PC-9 (cell line): Measurements from ENCODE around the gene SPON1. TPM values are rescaled to one million over a fixed set of nuclear protein-coding genes. Genes with fewer than 3 reads are reported as not detected.
"Not testable (repeated sequence)": the region's sequence is repeated elsewhere in the genome, so short reads cannot be mapped to it uniquely, and the experiment has no call there.

ENCODE experiments used
- BruUV-seq: library from RNA; stranded (reverse); fragments of 400-500 nt; replicated peaks from 2 replicates; lab custom pipeline; 2021; lab: Mats Ljungman, UMichigan
- CTCF ChIA-PET: fragments of 300-600 bp; sonication (Branson Sonifier 250); formaldehyde crosslinking; loops from one replicate; lab custom pipeline; 2022; ENCODE audit warnings: antibody characterized with exemption; lab: Charles Lee
- POLR2A ChIA-PET: fragments of 300-600 bp; sonication (Branson Sonifier 250); formaldehyde crosslinking; loops from one replicate; lab custom pipeline; 2022; ENCODE audit warnings: antibody characterized with exemption; ENCODE audit not compliant: unreplicated experiment; lab: Charles Lee
- DNase-seq, 2 experiments: peaks; one replicate each; pipeline versions ENCODE4 v3.0.0 to v3.0.0-alpha.2; 2015 to 2022; ENCODE audit warnings: mixed read lengths in 1 of 2
- H2AFZ ChIP-seq: fragments of 200-600 bp; sonication (generic); 2 replicates; pipeline ENCODE4 v1.8.1; 2017; ENCODE audit warnings: antibody characterized with exemption
- H3F3A ChIP-seq: fragments of 200-600 bp; sonication (generic); 2 replicates; pipeline ENCODE4 v1.8.1; 2017; ENCODE audit warnings: antibody characterized with exemption, mild to moderate bottlenecking, low read depth; ENCODE audit not compliant: insufficient read depth
- H3K27ac ChIP-seq: fragments of 200-600 bp; sonication (generic); 2 replicates; pipeline ENCODE4 v1.6.1; 2016; ENCODE audit warnings: mixed run types
- H3K27me3 ChIP-seq: fragments of 200-600 bp; sonication (generic); 2 replicates; pipeline ENCODE4 v1.6.1; 2016; ENCODE audit warnings: low read depth, mixed run types; ENCODE audit not compliant: insufficient read depth
- H3K36me3 ChIP-seq: fragments of 200-600 bp; sonication (generic); 2 replicates; pipeline ENCODE4 v1.6.1; 2016; ENCODE audit warnings: low read depth, mixed run types
- H3K4me1 ChIP-seq: fragments of 200-600 bp; sonication (generic); replicated peaks from 2 replicates; pipeline ENCODE4 v1.6.1; 2016; ENCODE audit warnings: mixed run types; ENCODE audit not compliant: insufficient read depth
- H3K4me2 ChIP-seq: fragments of 200-600 bp; sonication (generic); 2 replicates; pipeline ENCODE4 v1.6.1; 2017; ENCODE audit warnings: mixed run types
- H3K4me3 ChIP-seq: fragments of 200-600 bp; sonication (generic); 2 replicates; pipeline ENCODE4 v1.6.1; 2016; ENCODE audit warnings: mixed run types
- H3K79me2 ChIP-seq: fragments of 200-600 bp; sonication (generic); 2 replicates; pipeline ENCODE4 v1.6.1; 2017; ENCODE audit warnings: low read depth, mixed run types
- H3K9me2 ChIP-seq: fragments of 200-600 bp; sonication (generic); 2 replicates; pipeline ENCODE4 v1.8.1; 2017; ENCODE audit warnings: mild to moderate bottlenecking; ENCODE audit not compliant: insufficient read depth
- H3K9me3 ChIP-seq: fragments of 200-600 bp; sonication (generic); 2 replicates; pipeline ENCODE4 v1.8.1; 2016; ENCODE audit warnings: low read depth; ENCODE audit not compliant: insufficient read depth
- H4K20me1 ChIP-seq: fragments of 200-600 bp; sonication (generic); 2 replicates; pipeline ENCODE4 v1.8.1; 2017; ENCODE audit not compliant: insufficient read depth
- EZH2 ChIP-seq: fragments of 200-600 bp; sonication (generic); IDR thresholded peaks from 2 replicates; pipeline ENCODE4 v1.8.0; 2017; ENCODE audit warnings: antibody characterized with exemption, low read depth
- intact Hi-C: fragments of 100-400 bp; cut with micrococcal nuclease; formaldehyde crosslinking; loops from one replicate; pipeline ENCODE4 v1.10.0; 2022; ENCODE audit not compliant: unreplicated experiment
- total RNA-seq: library from RNA; stranded (reverse); gene quantifications from 2 replicates; pipeline ENCODE4 v1.2.3, GENCODE V29; 2021
- TF ChIP-seq, protein P1 (sequence below): fragments of 200-600 bp; sonication (generic); conservative IDR thresholded peaks from 2 replicates; pipeline ENCODE4 v1.6.1; 2017; ENCODE audit warnings: mixed run types, antibody characterized with exemption, mild to moderate bottlenecking, moderate library complexity

Gene SPON1
- total RNA-seq, 1 experiment from 2014 or later: 0.70 TPM

DNA sequence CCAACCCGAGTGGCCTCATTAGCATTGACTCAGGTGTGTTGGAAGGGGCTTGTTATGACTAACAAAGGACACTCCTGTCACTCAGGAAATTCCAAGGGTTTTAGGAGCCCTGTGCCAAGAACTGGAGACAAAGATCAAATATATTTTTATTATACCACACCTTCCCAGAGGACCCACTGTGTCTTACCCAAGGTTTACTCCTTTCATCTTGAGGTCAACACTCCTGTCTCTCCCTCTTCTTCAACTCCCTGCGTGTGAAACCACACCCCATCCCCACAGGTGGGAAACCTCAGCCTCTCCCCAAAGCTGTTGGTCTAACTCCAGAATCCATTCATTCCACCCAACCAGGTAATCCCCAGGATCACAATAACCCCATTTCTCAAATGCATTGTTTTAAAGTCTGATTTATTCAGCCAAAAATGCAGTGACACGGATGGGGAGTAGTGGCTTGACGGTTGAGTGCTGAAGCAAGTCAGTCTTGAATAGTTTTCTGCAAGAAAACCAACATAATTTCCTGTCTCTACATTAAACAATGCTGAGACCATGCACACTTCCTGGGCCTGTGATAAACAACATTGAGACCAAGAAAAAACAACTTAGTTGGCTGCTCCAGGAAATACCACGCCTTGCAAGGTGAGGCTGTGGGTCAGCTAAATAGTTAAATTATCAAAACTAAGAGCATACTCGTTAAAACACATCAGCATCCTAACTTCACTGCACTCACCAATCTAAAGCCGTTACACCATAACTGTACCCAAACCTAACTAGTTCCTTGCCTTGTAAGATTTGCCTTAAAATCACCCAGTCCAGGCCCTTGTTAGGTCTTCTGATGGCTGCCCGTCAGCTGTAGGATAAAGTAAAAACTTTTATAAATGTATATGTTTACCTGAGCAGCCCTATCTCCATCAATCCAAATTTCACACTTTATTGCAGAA is 38.5 kb upstream of the SPON1 start:
- Histone ChIP-seq H2AFZ (peak overlapping the region; percentile 71; the same call in 1 of the 2 replicates), H3K36me3 (no peaks in the 10 kb centered on the region), H3K4me2 (peak overlapping the region; percentile 64), H3K9me2 (no peaks in the 10 kb centered on the region), H3K27ac (peak overlapping the region; percentile 76), H3K9me3 (no peaks in the 10 kb centered on the region), H3K4me3 (peak overlapping the region; percentile 21; the same call in 1 of the 2 replicates), H3K4me1 (peaks cover 46% of the 10 kb centered on the region), H4K20me1 (no peaks in the 10 kb centered on the region), H3K79me2 (no peaks in the 10 kb centered on the region), H3K27me3 (no peaks in the 10 kb centered on the region), H3F3A (peaks cover 27% of the 10 kb centered on the region; the same call in 1 of the 2 replicates)
- peak; percentile 60 to 75 for DNase-seq
- ChIA-PET CTCF (no interaction called here), POLR2A (interaction anchor here (0.6 kb wide), 1 partner anchor 16 kb away, joined by 4 read pairs; no protein-coding TSS in a partner anchor)
- no TSS peak for BruUV-seq
- no peak for TF ChIP-seq EZH2
- TF ChIP-seq, protein P1, sequence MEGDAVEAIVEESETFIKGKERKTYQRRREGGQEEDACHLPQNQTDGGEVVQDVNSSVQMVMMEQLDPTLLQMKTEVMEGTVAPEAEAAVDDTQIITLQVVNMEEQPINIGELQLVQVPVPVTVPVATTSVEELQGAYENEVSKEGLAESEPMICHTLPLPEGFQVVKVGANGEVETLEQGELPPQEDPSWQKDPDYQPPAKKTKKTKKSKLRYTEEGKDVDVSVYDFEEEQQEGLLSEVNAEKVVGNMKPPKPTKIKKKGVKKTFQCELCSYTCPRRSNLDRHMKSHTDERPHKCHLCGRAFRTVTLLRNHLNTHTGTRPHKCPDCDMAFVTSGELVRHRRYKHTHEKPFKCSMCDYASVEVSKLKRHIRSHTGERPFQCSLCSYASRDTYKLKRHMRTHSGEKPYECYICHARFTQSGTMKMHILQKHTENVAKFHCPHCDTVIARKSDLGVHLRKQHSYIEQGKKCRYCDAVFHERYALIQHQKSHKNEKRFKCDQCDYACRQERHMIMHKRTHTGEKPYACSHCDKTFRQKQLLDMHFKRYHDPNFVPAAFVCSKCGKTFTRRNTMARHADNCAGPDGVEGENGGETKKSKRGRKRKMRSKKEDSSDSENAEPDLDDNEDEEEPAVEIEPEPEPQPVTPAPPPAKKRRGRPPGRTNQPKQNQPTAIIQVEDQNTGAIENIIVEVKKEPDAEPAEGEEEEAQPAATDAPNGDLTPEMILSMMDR: no peak
- intact Hi-C loops: loop anchor here (1.0 to 5.0 kb wide), 3 partner anchors 16 to 587 kb away; no protein-coding TSS in a partner anchor

DNA sequence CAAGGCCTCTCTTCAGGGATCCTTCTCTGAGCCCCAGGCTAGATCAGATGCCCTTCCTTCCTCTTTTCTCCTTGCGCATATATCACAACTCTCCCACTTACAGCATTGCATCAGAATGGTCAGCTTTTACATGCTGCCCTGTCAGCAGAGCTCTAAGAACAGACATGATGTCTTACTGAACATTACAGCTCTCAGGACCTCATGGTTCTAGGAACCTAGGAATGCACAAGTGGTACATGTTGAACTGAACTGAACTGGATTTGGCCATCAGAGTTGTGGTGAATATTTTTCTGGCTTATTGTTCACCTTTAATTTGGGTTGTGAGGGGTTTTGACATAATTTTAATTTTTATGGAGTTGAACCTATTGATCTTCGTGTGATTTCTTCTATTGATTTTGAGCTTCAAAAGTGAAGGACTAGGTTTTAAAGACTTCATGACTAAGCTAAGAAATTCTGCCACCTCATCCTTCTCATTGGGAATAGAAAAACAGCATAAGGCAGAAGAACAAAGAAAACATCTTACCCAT is 37.7 kb upstream of the SPON1 start:
- CTCF ChIA-PET: no interaction called here
- TF ChIP-seq, protein P1: no peak
- Histone ChIP-seq H3K36me3 (no peaks in the 10 kb centered on the region), H3K4me1 (peaks cover 55% of the 10 kb centered on the region), H2AFZ (no peak overlapping the region; the same call in 1 of the 2 replicates), H4K20me1 (no peaks in the 10 kb centered on the region), H3K4me2 (peak overlapping the region; percentile 44), H3F3A (peaks cover 27% of the 10 kb centered on the region; the same call in 1 of the 2 replicates), H3K79me2 (no peaks in the 10 kb centered on the region), H3K4me3 (no peak overlapping the region), H3K27ac (peak overlapping the region; percentile 76), H3K27me3 (no peaks in the 10 kb centered on the region), H3K9me3 (no peaks in the 10 kb centered on the region), H3K9me2 (no peaks in the 10 kb centered on the region)
- no peak for DNase-seq
- POLR2A ChIA-PET: no interaction called here
- intact Hi-C loops: loop anchor here (1.0 to 5.0 kb wide), 2 partner anchors 15 to 588 kb away; no protein-coding TSS in a partner anchor
- BruUV-seq: no TSS peak

DNA sequence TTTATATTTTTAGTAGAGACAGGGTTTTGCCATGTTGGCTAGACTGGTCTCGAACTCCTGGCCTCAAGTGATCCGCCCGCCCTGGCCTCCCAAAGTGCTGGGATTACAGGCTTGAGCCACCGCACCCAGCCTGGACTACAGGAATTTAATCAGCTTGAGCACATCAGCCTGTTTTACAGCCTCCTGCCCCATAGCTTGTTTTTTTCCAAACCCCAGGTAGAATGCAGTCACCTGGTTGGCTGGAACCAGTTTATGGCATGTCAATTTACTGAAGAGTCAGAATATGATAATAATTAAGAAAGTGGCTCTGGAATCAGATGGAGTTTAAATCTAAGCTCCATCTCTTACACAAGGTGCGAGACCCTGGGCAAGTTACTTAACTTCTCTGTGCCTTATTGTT is 36.2 kb upstream of the SPON1 start:
- H3K4me2 ChIP-seq, DNase-seq, H4K20me1 ChIP-seq, BruUV-seq, POLR2A ChIA-PET, intact Hi-C loops, H3K27me3 ChIP-seq, H3K4me3 ChIP-seq, H3K9me2 ChIP-seq, H2AFZ ChIP-seq, H3K9me3 ChIP-seq, H3K36me3 ChIP-seq, H3K79me2 ChIP-seq, CTCF ChIA-PET, H3K27ac ChIP-seq: not testable (repeated sequence)
- peaks cover 55% of the 10 kb centered on the region for H3K4me1 ChIP-seq
- peaks cover 27% of the 10 kb centered on the region; the same call in 1 of the 2 replicates for H3F3A ChIP-seq
